NCI-H187 treated with DMSO at 0.1 percent for 48 hours (cell line): ENCODE data around the gene CMTM4.
"Not testable (repeated sequence)": the region's sequence is repeated elsewhere in the genome, so short reads cannot be mapped to it uniquely, and the experiment has no call there.

Experiments used
- DNase-seq: peaks from one replicate; lab custom pipeline; 2025; lab: John Stamatoyannopoulos, UW

Gene CMTM4

GRCh38 chr16:66673691-66674090 lies 22.9 kb downstream of the CMTM4 start:
- DNase-seq, result no peak

DNA sequence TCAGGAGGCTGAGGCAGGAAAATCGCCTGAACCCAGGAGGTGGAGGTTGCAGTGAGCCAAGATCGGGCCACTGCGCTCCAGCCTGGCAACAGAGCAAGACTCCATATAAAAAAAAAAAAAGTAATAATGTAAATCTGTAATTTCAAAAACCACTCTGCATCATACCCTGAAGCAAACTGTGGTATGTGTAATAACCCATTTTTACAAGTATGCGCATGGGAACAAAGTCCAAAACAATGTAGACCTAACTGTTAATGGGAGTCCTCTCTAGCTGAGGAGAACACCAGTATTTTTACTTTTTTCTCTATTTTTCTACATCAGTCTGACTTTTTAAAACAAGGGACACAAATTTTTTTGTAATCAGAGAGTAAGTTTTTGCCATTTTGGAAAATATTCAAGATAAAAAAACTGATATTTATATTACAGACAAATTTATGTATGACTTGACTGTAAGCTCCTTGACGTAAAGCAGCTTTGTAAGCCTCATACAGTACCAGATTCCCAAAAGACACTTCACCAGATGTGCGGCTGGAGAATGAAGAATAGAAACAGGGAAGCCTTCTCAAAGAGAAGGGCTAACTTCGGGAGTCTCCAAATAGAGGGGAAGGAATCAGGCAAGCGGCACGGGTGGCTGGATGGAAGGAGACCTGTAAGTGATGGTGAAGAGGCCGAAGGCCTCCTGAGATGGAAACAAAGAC lies 25.7 kb downstream of the CMTM4 start:
- no peak for DNase-seq

DNA sequence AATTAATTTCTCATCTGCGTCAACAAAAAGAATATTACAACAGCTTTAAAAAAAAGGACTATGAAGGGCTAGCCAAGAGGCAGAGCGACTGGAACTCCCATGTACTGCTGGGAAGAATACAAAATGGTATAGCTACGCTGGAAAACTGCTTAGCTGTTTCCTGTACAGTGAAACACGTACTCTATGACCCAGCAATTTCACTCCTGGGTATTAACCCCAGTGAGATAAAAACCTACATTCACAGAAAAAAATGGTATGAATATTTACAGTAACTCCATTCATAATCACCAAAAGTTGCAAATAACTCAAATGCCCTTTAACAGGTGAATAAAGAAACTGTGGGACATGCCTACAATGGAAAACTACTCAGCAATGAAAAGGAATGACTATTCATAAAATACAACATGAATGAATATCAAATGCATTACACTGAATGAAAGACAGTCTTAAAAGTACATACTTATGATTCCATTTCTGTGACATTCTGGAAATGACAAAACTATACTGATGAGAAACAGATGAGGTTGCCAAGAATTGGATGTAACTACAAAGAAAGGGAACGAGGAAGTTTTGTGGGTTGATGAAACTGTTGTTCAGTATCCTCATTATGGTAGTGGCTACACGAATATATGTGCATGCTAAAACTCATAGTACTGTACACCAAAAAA lies 27.6 kb downstream of the CMTM4 start:
- DNase-seq, result no peak

- DNase-seq, result no peak
These were observed 28.6 kb downstream of the CMTM4 start for GRCh38 chr16:66667944-66668343.

DNA sequence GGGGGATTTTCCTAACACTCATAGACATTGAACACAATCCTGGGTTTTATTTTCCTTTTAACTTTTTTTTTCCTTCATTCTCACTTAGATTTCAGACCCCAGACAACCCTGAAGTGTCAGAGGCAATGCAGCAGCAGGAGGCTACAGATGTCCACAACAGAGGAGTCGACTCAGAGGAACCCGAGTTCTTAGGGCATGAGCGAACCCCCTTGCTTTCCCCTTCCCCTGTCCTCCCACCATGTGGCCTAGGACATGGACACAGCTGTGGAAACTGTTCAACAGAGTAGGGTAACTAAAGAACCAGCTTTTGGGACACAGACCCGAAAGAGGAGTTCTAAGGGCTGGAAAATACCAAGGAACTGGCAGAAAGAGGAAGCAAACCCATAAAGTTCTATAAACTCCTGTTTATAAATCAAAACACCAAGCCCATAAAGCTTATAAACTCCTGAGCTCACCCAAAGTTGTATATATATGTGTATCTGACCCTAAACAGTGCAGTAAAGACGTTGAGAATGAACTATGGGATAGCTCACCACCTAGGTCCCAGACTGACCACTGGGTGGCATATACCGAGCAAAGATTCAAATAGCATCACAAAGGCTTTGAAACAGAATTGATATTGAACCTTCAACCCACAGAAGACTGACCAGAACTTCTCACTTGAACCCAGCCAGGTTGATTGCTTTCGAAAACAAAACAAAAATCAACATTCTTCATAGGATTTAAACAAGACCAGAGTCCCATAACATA lies 33.9 kb downstream of the CMTM4 start:
- DNase-seq, result no peak

DNA sequence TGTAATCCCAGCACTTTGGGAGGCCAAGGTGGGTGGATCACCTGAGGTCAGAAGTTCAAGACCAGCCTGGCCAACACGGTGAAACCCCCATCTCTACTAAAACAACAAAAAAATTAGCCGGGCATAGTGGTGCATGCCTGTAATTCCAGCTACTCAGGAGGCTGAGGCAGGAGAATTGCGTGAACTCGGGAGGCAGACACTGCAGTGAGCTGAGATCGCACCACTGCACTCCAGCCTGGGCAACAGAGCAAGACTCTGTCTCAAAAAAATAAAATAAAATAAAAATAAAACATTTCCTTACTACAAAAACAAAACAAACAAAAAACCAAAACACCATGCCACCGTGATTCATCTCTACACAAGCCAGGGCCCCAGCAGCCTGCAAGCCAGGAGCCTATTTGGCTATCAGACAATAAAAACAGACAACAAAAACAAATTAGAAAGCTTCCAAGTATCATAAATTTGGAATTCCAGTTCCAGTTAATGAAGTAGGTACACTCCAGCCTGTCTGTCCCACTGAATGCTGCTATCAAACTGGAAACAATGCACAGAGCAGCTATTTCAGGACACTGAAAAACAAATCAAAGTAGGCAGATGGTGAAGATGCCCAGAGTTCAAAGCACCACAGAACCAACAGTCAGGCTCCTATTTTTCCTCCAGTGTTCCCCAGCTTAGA lies 34.7 kb downstream of the CMTM4 start:
- DNase-seq, result not testable (repeated sequence)

DNA sequence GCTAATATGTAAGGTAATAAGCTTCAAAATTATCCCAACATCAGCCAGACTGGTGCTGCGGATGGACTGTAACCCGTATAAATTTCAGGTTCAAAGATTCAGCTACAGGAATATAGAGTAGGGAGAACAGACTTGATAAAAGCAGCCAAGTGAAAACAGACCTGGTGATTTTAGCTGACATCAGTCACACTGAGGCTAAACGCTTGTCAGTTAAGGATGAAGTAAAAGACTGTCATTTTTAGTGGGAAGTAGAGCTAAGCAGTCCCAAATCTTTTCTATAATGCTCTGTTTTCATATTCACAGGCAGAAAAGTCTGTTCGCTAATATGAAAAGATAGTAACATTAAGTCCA lies 35.4 kb downstream of the CMTM4 start:
- DNase-seq, result no peak

DNA sequence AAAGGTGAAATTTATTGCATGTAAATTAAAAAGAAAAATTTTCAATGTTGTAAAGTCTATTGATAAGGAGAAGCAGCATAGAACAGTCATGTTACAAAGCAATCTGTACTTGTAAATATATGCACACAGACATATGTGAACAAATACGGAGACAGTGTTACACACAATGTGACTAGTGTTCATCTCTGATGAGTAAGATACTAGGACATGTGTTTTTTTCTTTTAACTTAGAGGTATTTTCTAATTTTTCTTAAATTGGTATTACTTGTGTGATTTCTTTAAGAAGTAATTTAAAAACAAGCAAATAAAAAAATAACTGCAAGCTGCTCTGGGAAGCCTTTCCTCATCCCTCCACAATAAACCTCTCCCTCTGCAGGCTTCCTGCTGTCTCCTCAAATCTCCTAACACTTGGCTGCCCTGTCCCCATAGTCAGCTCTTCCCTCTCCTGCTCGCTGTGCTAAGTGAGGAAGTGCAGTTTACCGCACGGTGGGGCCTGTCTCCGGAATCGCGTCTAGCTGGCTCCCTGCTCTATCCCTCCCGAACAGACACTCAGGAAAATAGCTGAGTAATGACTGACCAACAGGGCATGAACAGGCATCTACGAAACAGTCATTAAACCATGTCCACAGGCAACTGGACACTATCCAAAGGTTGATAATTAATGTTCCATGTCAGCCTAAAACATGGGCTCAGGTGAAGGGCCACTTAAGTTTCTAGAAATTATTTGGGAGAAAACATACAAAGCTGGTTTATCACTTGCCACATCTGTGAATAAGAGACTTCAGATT lies 35.9 kb downstream of the CMTM4 start:
- no peak for DNase-seq

DNA sequence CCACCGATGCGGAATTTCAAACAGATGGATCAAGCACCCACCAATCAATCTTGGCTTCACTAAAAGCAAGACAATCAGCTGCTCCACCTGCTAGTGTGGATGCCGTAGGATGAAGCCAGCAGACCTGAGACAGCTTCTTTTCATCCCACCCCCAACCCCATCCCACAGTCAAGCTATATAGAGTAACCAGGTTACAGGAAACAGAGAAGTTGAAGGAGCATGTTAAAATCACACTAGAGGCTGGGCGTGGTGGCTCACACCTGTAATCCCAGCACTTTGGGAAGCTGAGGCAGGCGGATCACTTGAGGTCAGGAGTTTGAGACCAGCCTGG lies 37.7 kb downstream of the CMTM4 start:
- no peak for DNase-seq

- no peak for DNase-seq
These were observed 38.2 kb downstream of the CMTM4 start for GRCh38 chr16:66658143-66658859.

DNA sequence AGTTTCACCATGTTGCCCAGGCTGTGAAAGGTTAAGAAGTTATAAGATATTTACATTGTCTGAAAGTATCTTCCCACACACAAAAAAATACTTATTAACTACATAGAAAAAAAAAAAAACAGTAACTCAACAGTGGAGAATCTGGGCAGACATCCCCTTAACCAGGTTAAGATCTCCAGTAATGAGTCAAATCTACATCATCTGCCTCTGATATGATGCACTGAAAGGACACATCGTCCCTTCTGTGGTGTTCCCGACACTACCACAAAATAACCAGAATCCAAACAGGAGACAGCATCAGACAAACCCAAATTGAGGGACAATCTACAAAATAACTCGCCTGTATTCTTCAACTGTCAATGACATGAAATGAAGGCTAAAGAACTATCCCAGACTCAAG lies 40.0 kb downstream of the CMTM4 start:
- DNase-seq, result no peak

GRCh38 chr16:66653581-66654350 lies 42.8 kb downstream of the CMTM4 start:
- DNase-seq, result no peak

- DNase-seq, result no peak
These were observed 43.7 kb downstream of the CMTM4 start for GRCh38 chr16:66652661-66653360.

- DNase-seq, result no peak
These were observed 44.6 kb downstream of the CMTM4 start for GRCh38 chr16:66651965-66652364.

- DNase-seq, result no peak
These were observed 45.1 kb downstream of the CMTM4 start for GRCh38 chr16:66651474-66651765.

- peak; percentile 36 for DNase-seq
These were observed 45.7 kb downstream of the CMTM4 start for GRCh38 chr16:66650707-66651473.

GRCh38 chr16:66649636-66650205 lies 46.8 kb downstream of the CMTM4 start:
- no peak for DNase-seq

- no peak for DNase-seq
These were observed 47.4 kb downstream of the CMTM4 start for GRCh38 chr16:66649167-66649566.

- no peak for DNase-seq
These were observed 48.7 kb downstream of the CMTM4 start for GRCh38 chr16:66647866-66648265.
